ENCODE results near the gene COMMD7.
"Not testable (repeated sequence)": the region's sequence is repeated elsewhere in the genome, so short reads cannot be mapped to it uniquely, and the experiment has no call there.

Gene COMMD7

DNA sequence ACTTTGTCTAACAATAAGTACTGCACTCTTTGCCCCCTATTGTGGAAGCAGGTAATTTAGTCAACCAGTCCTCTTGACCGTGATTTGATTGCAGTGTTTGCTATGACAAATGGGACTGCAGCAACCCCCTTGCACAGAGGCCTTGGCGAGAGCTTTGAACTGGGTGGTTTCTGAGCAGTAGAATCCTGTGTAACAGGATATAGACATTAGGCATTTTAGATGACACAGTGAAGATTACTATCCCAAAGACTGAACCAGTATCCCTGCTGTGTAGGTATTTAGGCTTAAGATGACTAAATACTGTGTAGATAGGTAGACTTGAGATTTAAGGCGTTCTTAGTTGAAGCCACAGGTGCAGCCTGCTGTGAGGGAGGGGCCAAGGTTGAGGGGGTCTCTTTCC is 28.8 kb upstream of the COMMD7 start:
- no peaks in the 10 kb centered on the region for H4K20me1 ChIP-seq (ENCODE audit: insufficient read depth, low read length)
- no peaks in the 10 kb centered on the region for H3K9me2 ChIP-seq (replicated peaks; ENCODE audit: insufficient read depth, low read length)
- no peak overlapping the region for H3K4me3 ChIP-seq (ENCODE audit: low read length)
- H3K9ac ChIP-seq (ENCODE audit: low read length), result no peak overlapping the region
- peaks cover 29% of the 10 kb centered on the region for H3K79me2 ChIP-seq (ENCODE audit: low read length)
- H3K4me2 ChIP-seq (ENCODE audit: low read depth, low read length), result no peak overlapping the region
- no peaks in the 10 kb centered on the region for H3K27me3 ChIP-seq (replicated peaks; ENCODE audit: insufficient read depth, low read length)
- no peak for DNase-seq
- TF ChIP-seq EZH2phosphoT487 (IDR thresholded peaks at IDR 0.05; ENCODE audit: low read length), result no peak
- peaks cover 15% of the 10 kb centered on the region for H3K4me1 ChIP-seq (ENCODE audit: low read length)
- no peaks in the 10 kb centered on the region for H3K9me3 ChIP-seq (replicated peaks; ENCODE audit: insufficient read depth, low read length)
- no peak overlapping the region for H3K27ac ChIP-seq (ENCODE audit: low read length)
- H3K36me3 ChIP-seq (replicated peaks; ENCODE audit: insufficient read depth, low read length), result no peaks in the 10 kb centered on the region
- H2AFZ ChIP-seq (ENCODE audit: low read length), result no peak overlapping the region
- H3F3A ChIP-seq (ENCODE audit: insufficient read depth, low read length), result peaks cover 16% of the 10 kb centered on the region; the same call in 1 of the 2 replicates

DNA sequence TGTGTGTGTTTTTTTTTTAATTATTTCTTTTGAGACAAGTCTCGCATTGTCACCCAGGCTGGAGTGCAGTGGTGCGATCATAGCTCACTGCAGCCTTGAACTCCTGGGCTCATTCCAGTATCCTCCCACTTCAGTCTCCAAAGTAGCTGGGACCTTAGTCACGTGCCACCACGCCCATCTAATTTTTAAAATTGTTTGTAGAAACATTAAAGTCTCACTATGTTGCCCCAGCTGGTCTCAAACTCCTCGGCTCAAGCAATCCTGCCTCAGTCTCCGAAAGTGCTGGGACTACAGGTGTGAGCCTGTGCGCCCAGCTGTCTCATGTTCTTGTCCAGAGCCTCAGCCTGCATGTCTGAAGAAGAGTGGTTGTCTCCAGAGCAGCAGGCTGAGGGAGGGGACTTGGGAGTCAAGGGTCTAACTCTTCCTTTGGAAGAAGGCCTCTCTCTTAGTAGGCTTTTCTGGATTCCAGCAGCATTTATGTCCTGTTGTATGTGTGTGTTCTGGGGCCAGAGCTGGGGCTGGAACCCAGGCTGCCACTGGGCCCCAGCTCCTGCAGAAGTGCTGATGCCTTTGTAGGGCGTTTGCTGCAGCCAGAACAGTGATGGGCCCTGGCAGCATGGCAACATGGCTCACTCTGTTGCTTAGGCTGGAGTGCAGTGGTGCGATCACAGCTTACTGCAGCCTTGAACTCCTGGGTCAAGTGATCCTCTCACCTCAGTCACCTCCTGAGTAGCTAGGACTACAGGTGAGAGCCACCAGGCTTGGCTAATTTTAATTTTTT is 24.3 kb upstream of the COMMD7 start:
- no peak overlapping the region for H3K27ac ChIP-seq (ENCODE audit: low read length)
- no peaks in the 10 kb centered on the region for H4K20me1 ChIP-seq (ENCODE audit: insufficient read depth, low read length)
- H3K4me2 ChIP-seq (ENCODE audit: low read depth, low read length), result no peak overlapping the region
- peaks cover 19% of the 10 kb centered on the region for H3K4me1 ChIP-seq (ENCODE audit: low read length)
- no peak overlapping the region for H2AFZ ChIP-seq (ENCODE audit: low read length)
- no peaks in the 10 kb centered on the region for H3K36me3 ChIP-seq (replicated peaks; ENCODE audit: insufficient read depth, low read length)
- H3K9me3 ChIP-seq (replicated peaks; ENCODE audit: insufficient read depth, low read length), result no peaks in the 10 kb centered on the region
- no peak overlapping the region for H3K4me3 ChIP-seq (ENCODE audit: low read length)
- no peak for DNase-seq
- no peaks in the 10 kb centered on the region for H3K27me3 ChIP-seq (replicated peaks; ENCODE audit: insufficient read depth, low read length)
- no peak overlapping the region for H3K9ac ChIP-seq (ENCODE audit: low read length)
- no peaks in the 10 kb centered on the region for H3K9me2 ChIP-seq (replicated peaks; ENCODE audit: insufficient read depth, low read length)
- peaks cover 20% of the 10 kb centered on the region; the same call in 1 of the 2 replicates for H3F3A ChIP-seq (ENCODE audit: insufficient read depth, low read length)
- peaks cover 38% of the 10 kb centered on the region for H3K79me2 ChIP-seq (ENCODE audit: low read length)
- no peak for TF ChIP-seq EZH2 (optimal IDR thresholded peaks at IDR 0.05; ENCODE audit: low read depth, low read length)
- TF ChIP-seq EZH2phosphoT487 (IDR thresholded peaks at IDR 0.05; ENCODE audit: low read length), result no peak
- TF ChIP-seq, protein P1, sequence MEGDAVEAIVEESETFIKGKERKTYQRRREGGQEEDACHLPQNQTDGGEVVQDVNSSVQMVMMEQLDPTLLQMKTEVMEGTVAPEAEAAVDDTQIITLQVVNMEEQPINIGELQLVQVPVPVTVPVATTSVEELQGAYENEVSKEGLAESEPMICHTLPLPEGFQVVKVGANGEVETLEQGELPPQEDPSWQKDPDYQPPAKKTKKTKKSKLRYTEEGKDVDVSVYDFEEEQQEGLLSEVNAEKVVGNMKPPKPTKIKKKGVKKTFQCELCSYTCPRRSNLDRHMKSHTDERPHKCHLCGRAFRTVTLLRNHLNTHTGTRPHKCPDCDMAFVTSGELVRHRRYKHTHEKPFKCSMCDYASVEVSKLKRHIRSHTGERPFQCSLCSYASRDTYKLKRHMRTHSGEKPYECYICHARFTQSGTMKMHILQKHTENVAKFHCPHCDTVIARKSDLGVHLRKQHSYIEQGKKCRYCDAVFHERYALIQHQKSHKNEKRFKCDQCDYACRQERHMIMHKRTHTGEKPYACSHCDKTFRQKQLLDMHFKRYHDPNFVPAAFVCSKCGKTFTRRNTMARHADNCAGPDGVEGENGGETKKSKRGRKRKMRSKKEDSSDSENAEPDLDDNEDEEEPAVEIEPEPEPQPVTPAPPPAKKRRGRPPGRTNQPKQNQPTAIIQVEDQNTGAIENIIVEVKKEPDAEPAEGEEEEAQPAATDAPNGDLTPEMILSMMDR (IDR thresholded peaks at IDR 0.05; ENCODE audit: low read length), result no peak

DNA sequence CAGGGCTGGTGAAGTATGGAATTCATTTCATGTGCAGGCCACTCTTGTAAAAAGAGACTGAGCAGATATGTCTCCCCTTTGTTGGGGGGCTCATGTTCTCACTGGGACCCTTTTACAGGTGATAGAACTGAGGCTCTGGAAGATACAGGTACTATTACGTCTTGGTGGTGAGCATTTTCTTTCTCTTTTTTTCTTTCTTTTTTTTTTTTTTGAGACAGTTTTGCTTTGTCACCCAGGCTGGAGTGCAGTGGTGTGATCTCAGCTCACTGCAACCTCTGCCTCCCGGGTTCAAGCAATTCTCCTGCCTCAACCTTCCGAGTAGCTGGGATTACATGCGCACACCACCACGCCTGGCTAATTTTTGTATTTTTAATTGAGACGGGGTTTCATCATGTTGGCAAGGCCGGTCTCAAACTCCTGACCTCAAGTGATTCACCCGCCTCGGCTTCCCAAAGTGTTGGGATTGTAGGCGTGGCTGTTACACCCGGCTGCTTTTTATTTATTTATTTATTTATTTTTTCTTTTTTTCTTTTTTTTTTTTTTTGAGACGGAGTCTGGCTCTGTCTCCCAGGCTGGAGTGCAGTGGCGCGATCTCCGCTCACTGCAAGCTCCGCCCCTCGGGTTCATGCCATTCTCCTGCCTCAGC is 22.1 kb upstream of the COMMD7 start:
- H3K27ac ChIP-seq (ENCODE audit: low read length); H3K27me3 ChIP-seq (replicated peaks; ENCODE audit: insufficient read depth, low read length); H3K4me2 ChIP-seq (ENCODE audit: low read depth, low read length); H4K20me1 ChIP-seq (ENCODE audit: insufficient read depth, low read length); H3K4me1 ChIP-seq (ENCODE audit: low read length); H3K9ac ChIP-seq (ENCODE audit: low read length); DNase-seq; H3K36me3 ChIP-seq (replicated peaks; ENCODE audit: insufficient read depth, low read length); H3K4me3 ChIP-seq (ENCODE audit: low read length); H2AFZ ChIP-seq (ENCODE audit: low read length); H3K9me3 ChIP-seq (replicated peaks; ENCODE audit: insufficient read depth, low read length); H3K9me2 ChIP-seq (replicated peaks; ENCODE audit: insufficient read depth, low read length): not testable (repeated sequence)
- H3F3A ChIP-seq (ENCODE audit: insufficient read depth, low read length), result peaks cover 18% of the 10 kb centered on the region; the same call in 1 of the 2 replicates
- peaks cover 31% of the 10 kb centered on the region for H3K79me2 ChIP-seq (ENCODE audit: low read length)

DNA sequence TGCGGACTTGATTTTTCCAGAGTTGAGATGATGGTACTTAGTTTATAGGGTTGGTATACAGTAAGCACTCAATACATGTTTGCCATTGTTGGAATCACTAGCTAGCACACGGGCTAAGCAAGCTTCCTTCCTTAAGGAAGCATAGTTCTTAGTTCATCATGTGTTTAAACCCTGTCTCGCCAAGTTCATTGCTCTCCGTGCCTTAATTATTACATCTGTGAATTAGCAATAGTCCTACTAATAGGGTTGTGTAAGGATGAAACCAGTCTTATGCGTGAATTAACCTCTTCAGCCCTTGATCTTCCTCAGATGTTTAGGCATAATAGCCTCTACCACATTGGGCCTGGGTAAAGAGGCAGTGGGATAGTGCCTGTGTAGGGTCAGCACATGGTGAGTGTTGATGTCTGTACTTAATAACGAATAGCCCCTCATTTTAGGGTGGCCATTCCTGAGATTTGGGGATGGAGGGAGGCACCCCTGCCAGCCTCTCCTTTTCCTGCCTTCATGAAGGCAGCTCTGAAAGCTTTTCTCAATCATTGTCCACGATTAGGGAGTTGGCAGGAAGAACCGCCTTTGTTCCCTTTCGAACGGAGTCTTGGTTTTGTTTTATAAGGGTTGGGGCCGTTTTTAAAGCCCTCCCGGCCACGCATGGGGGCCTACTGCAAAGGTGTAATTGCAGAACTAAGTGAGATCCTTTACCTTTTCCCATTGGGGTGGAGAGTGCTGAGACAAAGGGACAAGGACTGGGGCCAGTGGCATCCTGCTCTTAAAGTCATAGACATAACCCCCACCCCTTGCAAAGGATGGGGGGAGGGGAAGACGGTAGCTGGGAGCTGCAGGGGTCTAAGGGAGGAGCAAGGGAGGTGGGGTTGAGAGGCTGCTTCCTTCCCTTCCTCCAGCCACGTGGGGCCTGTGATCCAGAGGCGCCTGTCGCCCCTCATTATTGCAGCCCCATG is 21.0 kb upstream of the COMMD7 start:
- Histone ChIP-seq H3F3A (ENCODE audit: insufficient read depth, low read length) (peaks cover 12% of the 10 kb centered on the region; the same call in 1 of the 2 replicates), H3K4me2 (ENCODE audit: low read depth, low read length) (peak overlapping the region; percentile 80; the same call in 1 of the 2 replicates), H3K4me3 (ENCODE audit: low read length) (no peak overlapping the region), H3K27ac (ENCODE audit: low read length) (no peak overlapping the region), H3K27me3 (replicated peaks; ENCODE audit: insufficient read depth, low read length) (no peaks in the 10 kb centered on the region), H3K79me2 (ENCODE audit: low read length) (peaks cover 31% of the 10 kb centered on the region), H3K4me1 (ENCODE audit: low read length) (peaks cover 5% of the 10 kb centered on the region), H2AFZ (ENCODE audit: low read length) (no peak overlapping the region), H3K9me2 (replicated peaks; ENCODE audit: insufficient read depth, low read length) (no peaks in the 10 kb centered on the region), H3K9ac (ENCODE audit: low read length) (no peak overlapping the region), H4K20me1 (ENCODE audit: insufficient read depth, low read length) (no peaks in the 10 kb centered on the region), H3K9me3 (replicated peaks; ENCODE audit: insufficient read depth, low read length) (no peaks in the 10 kb centered on the region), H3K36me3 (replicated peaks; ENCODE audit: insufficient read depth, low read length) (no peaks in the 10 kb centered on the region)
- DNase-seq, result no peak
- TF ChIP-seq, protein P1 (IDR thresholded peaks at IDR 0.05; ENCODE audit: low read length), result no peak
- TF ChIP-seq EZH2 (optimal IDR thresholded peaks at IDR 0.05; ENCODE audit: low read depth, low read length), result no peak
- no peak for TF ChIP-seq EZH2phosphoT487 (IDR thresholded peaks at IDR 0.05; ENCODE audit: low read length)

Data from MM.1S (cell line).